Measurements from ENCODE around the gene COL13A1. TPM values are rescaled to one million over a fixed set of nuclear protein-coding genes. Genes with fewer than 3 reads are reported as not detected.

Gene COL13A1
- total RNA-seq, 1 donor from 2014 or later, result 0.86 TPM

DNA sequence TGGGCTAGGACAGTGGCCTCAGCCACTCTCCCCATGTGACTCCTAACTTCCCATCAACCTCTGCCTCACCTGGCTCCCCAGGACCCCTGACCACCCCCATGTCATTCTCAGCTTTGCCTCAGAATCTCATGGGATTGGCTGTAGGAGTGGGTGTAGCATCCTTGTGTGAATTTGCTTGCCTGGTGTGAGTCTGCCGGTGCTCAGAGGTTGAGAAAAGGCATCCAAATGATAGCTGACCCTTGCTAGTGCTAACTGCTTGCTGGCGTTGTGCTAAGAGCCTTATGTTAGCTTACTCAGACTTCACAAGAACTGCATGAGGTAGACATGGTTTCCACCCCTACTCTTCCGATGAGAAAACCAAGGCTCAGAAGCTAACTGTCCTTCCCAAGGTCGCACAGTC lies 74.2 kb downstream of the COL13A1 start:
- no peak overlapping the region for H3K27ac Mint-ChIP-seq (ENCODE audit: unreplicated experiment)
- FAIRE-seq, result no peak

DNA sequence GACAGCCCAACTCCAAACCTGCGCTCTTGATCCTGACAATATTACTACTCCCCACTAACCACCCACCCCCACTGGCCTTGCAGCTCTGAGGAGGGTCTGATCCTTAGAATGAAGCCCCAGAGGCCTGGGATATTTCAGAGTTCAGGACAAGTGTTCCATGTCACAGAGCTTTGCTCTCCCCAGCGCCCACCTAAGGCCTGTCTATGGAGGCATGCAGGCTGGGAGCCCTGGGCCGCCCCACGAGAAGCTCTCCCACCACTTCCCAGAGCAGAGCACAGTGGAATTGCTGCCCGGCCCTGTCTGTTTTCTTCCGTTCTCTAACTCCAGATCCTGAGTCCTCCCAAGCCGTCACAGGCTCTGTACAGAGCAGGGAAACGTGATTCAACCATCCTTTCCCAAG lies 74.6 kb downstream of the COL13A1 start:
- H3K4me1 Mint-ChIP-seq (ENCODE audit: low read depth, unreplicated experiment), result no peaks in the 10 kb centered on the region
- no peaks in the 10 kb centered on the region for H3K9me3 ChIP-seq (ENCODE audit: insufficient read depth, low read depth, low read length)
- peaks cover 13% of the 10 kb centered on the region for H3K4me1 ChIP-seq (ENCODE audit: insufficient read depth, low read length)
- no peak overlapping the region for H3K27ac Mint-ChIP-seq (ENCODE audit: unreplicated experiment)
- H3K4me3 Mint-ChIP-seq (ENCODE audit: unreplicated experiment), result no peak overlapping the region
- peaks cover 2% of the 10 kb centered on the region for H3K9me3 Mint-ChIP-seq (ENCODE audit: unreplicated experiment)
- H3K27me3 ChIP-seq (ENCODE audit: insufficient read depth, low read length), result no peaks in the 10 kb centered on the region
- H4K20me1 ChIP-seq (ENCODE audit: insufficient read depth, low read length), result no peaks in the 10 kb centered on the region
- H3K27me3 Mint-ChIP-seq (ENCODE audit: low read depth, unreplicated experiment), result peaks cover 61% of the 10 kb centered on the region
- no peak overlapping the region for H2AFZ ChIP-seq (ENCODE audit: low read depth, low read length)
- peaks cover 2% of the 10 kb centered on the region for H3K36me3 Mint-ChIP-seq (ENCODE audit: low read depth, unreplicated experiment)
- TF ChIP-seq, protein P1, sequence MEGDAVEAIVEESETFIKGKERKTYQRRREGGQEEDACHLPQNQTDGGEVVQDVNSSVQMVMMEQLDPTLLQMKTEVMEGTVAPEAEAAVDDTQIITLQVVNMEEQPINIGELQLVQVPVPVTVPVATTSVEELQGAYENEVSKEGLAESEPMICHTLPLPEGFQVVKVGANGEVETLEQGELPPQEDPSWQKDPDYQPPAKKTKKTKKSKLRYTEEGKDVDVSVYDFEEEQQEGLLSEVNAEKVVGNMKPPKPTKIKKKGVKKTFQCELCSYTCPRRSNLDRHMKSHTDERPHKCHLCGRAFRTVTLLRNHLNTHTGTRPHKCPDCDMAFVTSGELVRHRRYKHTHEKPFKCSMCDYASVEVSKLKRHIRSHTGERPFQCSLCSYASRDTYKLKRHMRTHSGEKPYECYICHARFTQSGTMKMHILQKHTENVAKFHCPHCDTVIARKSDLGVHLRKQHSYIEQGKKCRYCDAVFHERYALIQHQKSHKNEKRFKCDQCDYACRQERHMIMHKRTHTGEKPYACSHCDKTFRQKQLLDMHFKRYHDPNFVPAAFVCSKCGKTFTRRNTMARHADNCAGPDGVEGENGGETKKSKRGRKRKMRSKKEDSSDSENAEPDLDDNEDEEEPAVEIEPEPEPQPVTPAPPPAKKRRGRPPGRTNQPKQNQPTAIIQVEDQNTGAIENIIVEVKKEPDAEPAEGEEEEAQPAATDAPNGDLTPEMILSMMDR (IDR thresholded peaks at IDR 0.05; ENCODE audit: insufficient read depth, low read depth, low read length), result no peak
- TF ChIP-seq EZH2 (IDR thresholded peaks at IDR 0.05; ENCODE audit: insufficient read depth, low read length), result no peak
- H3K36me3 ChIP-seq (ENCODE audit: insufficient read depth, low read length), result no peaks in the 10 kb centered on the region
- no peak overlapping the region for H3K27ac ChIP-seq (ENCODE audit: low read depth, low read length)
- H3K4me3 ChIP-seq (ENCODE audit: insufficient read depth, low read depth, low read length), result no peak overlapping the region
- H3K9ac ChIP-seq (ENCODE audit: low read length), result no peak overlapping the region
- no peak overlapping the region for H3K4me2 ChIP-seq (ENCODE audit: low read length)
- no peak for FAIRE-seq
- DNase-seq (ENCODE audit: low read depth), result no peak
- H3K79me2 ChIP-seq (ENCODE audit: insufficient read depth, low read length), result no peaks in the 10 kb centered on the region

More for the DNA sequence above, 74.2 kb downstream of the COL13A1 start:
- H3K27ac ChIP-seq (ENCODE audit: low read depth, low read length), result no peak overlapping the region
- Mint-ChIP-seq H3K9me3 (ENCODE audit: unreplicated experiment) (peaks cover 2% of the 10 kb centered on the region), H3K4me1 (ENCODE audit: low read depth, unreplicated experiment) (no peaks in the 10 kb centered on the region), H3K27me3 (ENCODE audit: low read depth, unreplicated experiment) (peaks cover 60% of the 10 kb centered on the region), H3K36me3 (ENCODE audit: low read depth, unreplicated experiment) (peaks cover 3% of the 10 kb centered on the region), H3K4me3 (ENCODE audit: unreplicated experiment) (no peak overlapping the region)
- no peaks in the 10 kb centered on the region for H3K79me2 ChIP-seq (ENCODE audit: insufficient read depth, low read length)
- no peaks in the 10 kb centered on the region for H3K36me3 ChIP-seq (ENCODE audit: insufficient read depth, low read length)
- H3K9me3 ChIP-seq (ENCODE audit: insufficient read depth, low read depth, low read length), result no peaks in the 10 kb centered on the region
- TF ChIP-seq, protein P1 (IDR thresholded peaks at IDR 0.05; ENCODE audit: insufficient read depth, low read depth, low read length), result no peak
- TF ChIP-seq EZH2 (IDR thresholded peaks at IDR 0.05; ENCODE audit: insufficient read depth, low read length), result no peak
- H3K4me3 ChIP-seq (ENCODE audit: insufficient read depth, low read depth, low read length), result no peak overlapping the region
- no peaks in the 10 kb centered on the region for H4K20me1 ChIP-seq (ENCODE audit: insufficient read depth, low read length)
- no peak overlapping the region for H3K4me2 ChIP-seq (ENCODE audit: low read length)
- H2AFZ ChIP-seq (ENCODE audit: low read depth, low read length), result no peak overlapping the region
- H3K4me1 ChIP-seq (ENCODE audit: insufficient read depth, low read length), result peaks cover 13% of the 10 kb centered on the region
- no peaks in the 10 kb centered on the region for H3K27me3 ChIP-seq (ENCODE audit: insufficient read depth, low read length)
- DNase-seq (ENCODE audit: low read depth), result no peak
- H3K9ac ChIP-seq (ENCODE audit: low read length), result no peak overlapping the region

DNA sequence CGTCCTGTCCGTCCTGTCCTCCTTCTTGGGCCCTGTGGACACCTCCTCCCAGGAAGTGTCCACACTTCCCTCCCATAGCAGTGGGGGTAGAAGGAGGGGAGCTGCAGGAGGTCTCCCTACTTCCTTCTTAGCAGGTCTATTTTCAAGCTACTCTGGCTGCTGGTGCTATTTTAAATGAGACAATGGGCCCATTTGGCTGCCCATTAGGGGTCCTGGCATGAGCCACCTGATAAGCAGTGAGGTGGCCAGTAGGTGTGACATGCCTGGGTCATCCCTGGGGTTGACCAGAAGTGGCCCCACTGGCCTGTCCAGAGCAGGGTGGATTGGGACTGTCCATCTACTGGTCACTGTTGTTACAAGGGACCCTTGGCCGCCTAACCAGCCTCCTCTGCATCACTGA lies 75.2 kb downstream of the COL13A1 start:
- no peak for DNase-seq (ENCODE audit: low read depth)
- Histone ChIP-seq H2AFZ (ENCODE audit: low read depth, low read length) (no peak overlapping the region), H3K4me2 (ENCODE audit: low read length) (no peak overlapping the region), H4K20me1 (ENCODE audit: insufficient read depth, low read length) (no peaks in the 10 kb centered on the region), H3K27me3 (ENCODE audit: insufficient read depth, low read length) (no peaks in the 10 kb centered on the region), H3K79me2 (ENCODE audit: insufficient read depth, low read length) (no peaks in the 10 kb centered on the region), H3K4me3 (ENCODE audit: insufficient read depth, low read depth, low read length) (no peak overlapping the region), H3K27ac (ENCODE audit: low read depth, low read length) (no peak overlapping the region), H3K36me3 (ENCODE audit: insufficient read depth, low read length) (no peaks in the 10 kb centered on the region), H3K9ac (ENCODE audit: low read length) (no peak overlapping the region), H3K9me3 (ENCODE audit: insufficient read depth, low read depth, low read length) (no peaks in the 10 kb centered on the region), H3K4me1 (ENCODE audit: insufficient read depth, low read length) (peaks cover 13% of the 10 kb centered on the region)
- Mint-ChIP-seq H3K4me3 (ENCODE audit: unreplicated experiment) (no peak overlapping the region), H3K27ac (ENCODE audit: unreplicated experiment) (no peak overlapping the region), H3K9me3 (ENCODE audit: unreplicated experiment) (peaks cover 2% of the 10 kb centered on the region), H3K36me3 (ENCODE audit: low read depth, unreplicated experiment) (peaks cover 2% of the 10 kb centered on the region), H3K27me3 (ENCODE audit: low read depth, unreplicated experiment) (peaks cover 62% of the 10 kb centered on the region), H3K4me1 (ENCODE audit: low read depth, unreplicated experiment) (no peaks in the 10 kb centered on the region)
- TF ChIP-seq, protein P1 (IDR thresholded peaks at IDR 0.05; ENCODE audit: insufficient read depth, low read depth, low read length), result no peak
- no peak for TF ChIP-seq EZH2 (IDR thresholded peaks at IDR 0.05; ENCODE audit: insufficient read depth, low read length)
- no peak for FAIRE-seq

Measured in astrocyte (in vitro differentiated cells and primary cell).